GM18519 (cell line): ENCODE data around the gene ALK.
"Not testable (repeated sequence)": the region's sequence is repeated elsewhere in the genome, so short reads cannot be mapped to it uniquely, and the experiment has no call there.

Experiments used
- ATAC-seq: cut with Tn5 transposase; IDR thresholded peaks from one replicate; pipeline ENCODE4 v1.9.1; 2021; ENCODE audit warnings: mild to moderate bottlenecking, moderate library complexity; ENCODE audit not compliant: unreplicated experiment, low FRiP score

The ALK gene

DNA sequence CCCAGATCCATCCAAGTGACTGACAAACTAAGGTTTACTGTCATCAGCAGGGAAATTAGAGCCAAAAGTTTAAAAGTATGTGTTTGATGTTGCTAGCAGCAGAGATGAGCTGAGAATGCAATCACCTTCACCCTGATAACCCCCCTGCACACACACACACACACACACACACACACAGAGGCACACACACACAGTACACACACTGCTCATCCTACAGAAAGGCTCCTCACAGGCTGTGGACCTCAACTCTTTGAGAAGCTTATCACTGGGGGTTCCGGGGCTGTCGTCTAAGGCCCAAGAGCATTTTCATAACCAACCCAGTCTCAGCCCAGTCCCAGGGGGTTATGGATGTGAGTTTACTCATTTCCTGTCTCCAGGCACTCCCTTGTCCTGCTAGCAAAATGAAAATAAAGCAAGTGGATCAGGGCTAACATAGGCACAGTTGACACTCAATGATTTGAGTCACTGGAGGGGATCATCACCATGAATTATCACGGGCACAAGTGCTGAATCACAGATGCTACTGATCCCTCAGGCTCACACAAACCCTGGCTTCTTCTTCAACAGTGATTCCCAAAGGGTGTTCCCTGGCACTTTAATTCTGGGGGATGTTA lies 76.6 kb downstream of the ALK start:
- no peak for ATAC-seq

- no peak for ATAC-seq
Observed at GRCh38 chr2:29841386-29842004, 79.9 kb downstream of the ALK start.

DNA sequence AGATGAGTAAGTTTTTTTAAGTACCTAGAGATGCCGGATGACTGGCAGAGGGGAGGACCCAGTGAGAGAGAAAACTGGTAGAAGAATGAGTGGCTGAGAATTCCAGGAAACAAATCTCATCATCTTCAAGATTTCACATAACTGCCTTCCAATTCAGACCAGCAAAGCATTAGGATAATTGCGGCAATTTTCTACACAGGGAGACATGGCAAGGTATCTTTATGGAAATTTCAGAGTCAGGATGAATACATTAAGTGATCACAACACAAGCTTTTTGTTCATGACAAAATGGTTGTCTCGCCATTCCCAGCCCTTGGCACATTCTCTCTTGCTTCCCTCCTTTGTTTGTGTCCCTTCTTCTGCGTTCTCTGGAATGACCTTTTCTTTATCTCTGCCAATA lies 82.1 kb downstream of the ALK start:
- no peak for ATAC-seq

- no peak for ATAC-seq
Observed at GRCh38 chr2:29837925-29838324, 83.5 kb downstream of the ALK start.

DNA sequence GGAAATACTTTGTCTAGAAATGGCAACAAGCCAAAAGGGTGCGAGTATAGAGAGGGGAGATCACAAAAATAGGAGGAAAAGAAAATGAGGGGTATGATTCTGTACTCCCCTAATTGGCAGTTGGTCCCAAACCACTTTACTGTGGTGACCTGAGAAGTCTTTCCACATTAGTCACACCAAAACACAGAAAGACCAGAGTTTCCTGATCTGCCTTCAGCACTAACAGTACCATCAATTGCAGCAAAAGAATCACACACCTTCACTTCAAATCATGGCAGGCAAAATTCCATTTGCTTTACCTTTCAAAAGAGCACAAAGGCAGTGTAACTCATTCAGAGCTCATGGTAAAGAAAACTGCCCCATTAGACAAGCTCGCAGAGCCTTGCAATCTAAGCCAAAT lies 86.8 kb downstream of the ALK start:
- ATAC-seq: no peak

- ATAC-seq: no peak
Observed at GRCh38 chr2:29834036-29834540, 87.3 kb downstream of the ALK start.

- no peak for ATAC-seq
Observed at GRCh38 chr2:29831560-29831959, 89.8 kb downstream of the ALK start.

DNA sequence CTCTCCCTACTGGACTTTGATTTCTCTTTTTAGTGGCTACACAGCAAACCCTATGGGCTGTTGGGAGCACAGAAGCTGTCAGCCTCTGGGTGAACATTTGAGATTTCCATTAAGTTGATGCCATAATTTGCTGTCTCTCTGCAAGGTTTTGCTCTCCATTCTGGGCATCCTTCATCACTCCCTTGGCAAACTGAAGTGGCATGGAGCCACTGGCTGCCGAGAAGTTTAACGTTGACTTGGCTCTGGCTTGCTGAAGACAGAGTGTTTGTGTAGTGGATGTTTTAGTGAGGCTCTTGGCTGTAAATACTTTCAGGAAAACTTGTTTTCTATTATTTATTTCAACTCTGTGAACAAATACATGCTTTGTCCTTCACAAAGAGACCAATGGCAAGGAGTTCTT lies 91.5 kb downstream of the ALK start:
- ATAC-seq: no peak

DNA sequence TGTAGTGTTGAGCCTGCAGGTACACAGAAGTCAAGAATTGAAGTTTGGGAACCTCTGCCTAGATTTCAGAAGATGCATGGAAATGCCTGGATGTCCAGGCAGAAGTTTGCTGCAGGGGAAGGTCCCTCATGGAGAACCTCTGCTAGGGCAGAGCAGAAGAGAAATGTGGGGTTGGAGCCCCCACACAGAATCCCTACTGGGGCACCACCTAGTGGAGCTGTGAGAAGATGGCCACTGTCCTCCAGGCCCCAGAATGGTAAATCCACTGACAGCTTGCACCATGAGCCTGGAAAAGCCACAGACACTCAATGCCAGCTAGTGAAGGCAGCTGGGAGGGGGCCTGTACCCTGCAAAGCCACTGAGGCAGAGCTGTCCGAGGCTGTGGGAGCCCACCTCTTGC lies 97.2 kb downstream of the ALK start:
- ATAC-seq: not testable (repeated sequence)

DNA sequence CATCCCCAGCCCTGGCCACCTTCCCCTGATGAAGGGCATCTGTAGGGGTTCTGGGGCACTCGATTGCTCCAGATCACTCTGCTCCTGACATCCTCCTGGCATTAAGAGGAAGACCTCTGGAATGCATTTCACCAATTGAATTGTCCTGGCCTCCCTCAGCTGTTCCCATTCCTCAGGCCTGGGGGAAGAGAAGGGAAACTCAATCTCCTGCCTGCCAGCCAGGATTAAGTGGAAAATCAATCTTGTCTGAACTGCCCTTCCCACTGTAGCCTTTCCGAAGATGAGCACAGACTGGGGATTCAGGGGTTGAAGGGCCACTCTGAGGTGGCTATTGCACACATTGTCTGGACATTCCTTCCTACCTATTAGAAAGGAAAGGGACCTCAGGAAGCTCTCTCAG lies 99.8 kb downstream of the ALK start:
- ATAC-seq: no peak

- ATAC-seq: no peak
Observed at GRCh38 chr2:29819570-29819969, 101.8 kb downstream of the ALK start.

DNA sequence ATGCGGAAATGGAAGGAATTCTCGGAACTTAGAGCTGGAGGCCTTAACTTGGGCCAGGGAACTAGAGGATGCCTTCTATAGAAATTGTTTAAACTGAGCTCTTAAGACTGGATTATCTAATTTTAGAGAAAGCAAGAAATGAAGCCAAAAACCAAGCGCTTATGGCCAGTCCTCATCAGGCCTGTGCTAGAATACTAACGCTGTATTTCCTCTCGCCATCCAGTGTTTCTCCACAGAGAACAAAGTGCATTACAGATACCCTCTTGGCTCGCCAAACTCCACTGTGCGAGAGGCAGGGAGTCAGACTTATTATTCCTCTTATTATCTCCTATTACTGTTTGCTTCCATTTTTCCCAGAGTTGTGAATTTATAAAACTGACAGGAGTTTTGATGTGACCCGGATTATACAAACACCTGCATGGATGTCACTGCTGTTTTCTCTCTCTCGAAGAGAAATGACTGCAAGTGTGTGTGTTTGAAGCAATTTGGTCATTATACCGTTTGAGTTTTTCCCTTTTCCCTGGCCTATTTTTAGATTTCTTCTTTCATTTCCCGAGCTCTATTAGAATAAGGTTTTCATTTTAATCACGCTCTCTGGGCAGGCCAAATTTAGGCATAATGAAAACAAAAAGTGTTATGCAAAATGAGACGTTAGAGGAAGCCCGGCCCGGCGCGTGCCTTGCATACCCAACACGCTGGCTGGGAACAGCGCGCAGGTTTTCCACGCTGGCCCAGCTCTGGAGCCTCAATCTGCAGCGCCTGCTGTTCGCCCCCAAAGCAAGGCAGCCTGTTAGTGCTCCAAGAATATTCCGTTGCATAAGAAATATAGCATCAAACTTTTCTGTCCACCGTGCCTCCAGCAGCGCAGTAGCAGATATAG lies 103.3 kb downstream of the ALK start:
- ATAC-seq: no peak

- no peak for ATAC-seq
Observed at GRCh38 chr2:29817299-29817698, 104.1 kb downstream of the ALK start.

GRCh38 chr2:29816651-29817050 lies 104.7 kb downstream of the ALK start:
- no peak for ATAC-seq

- no peak for ATAC-seq
Observed at GRCh38 chr2:29811378-29811777, 110.0 kb downstream of the ALK start.

DNA sequence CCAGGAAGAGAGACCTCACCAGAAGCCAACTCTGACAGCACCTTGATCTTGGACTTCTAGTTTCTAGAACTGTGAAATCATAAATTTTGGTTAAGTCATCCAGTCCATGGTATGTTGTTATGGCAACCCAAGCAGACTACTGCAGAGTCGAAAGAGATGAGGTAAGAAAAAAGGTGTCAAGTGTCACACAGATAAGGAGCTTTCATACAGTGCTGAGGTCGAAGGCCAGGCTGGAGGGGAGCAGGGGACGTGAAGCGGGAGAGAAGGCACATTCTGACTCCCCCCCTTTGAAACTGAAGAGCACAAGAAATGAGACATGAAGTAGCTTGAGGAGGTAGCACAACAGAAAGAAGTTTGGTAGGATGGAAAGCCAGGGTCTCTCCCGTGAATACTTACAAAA lies 110.4 kb downstream of the ALK start:
- ATAC-seq: no peak

DNA sequence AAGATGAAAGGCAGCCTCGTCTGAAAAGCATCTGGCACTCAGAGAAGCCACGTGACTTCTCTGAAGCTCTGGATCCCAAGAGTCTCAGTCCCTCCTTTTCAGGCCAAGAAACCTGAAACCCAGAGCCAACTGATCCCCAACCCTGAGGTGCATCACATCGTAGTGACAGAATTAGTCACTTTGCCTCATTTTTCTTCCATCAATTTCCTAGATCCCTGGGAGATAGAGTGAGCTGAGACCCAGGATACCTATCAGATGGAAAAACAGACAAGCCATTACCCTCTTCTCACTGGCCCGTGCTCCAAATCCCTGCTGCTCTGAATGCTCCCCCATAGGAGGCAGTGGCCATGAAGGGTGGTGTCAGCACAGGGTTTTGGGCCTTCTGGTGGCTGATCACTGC lies 113.1 kb downstream of the ALK start:
- ATAC-seq: no peak

GRCh38 chr2:29807082-29807481 lies 114.3 kb downstream of the ALK start:
- no peak for ATAC-seq

GRCh38 chr2:29806461-29806860 lies 114.9 kb downstream of the ALK start:
- no peak for ATAC-seq

DNA sequence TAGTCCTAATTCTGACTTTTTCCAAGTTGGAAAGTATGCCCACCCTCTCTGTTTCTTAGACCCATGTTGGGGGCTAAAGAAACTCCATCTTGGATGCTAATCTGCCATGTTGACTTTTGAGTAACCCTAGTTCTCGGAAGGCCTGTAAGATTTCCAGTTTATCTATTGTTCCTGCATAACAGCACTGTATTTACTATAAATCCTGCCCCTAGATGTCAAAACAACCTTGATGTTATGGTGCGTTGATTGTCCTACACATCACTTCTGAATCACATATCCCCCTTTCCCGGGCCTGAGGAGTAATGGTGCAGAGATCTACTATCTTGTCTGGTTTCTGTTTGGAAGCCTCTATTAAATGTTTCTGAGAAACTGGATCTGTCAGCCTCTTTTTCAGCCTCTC lies 116.7 kb downstream of the ALK start:
- no peak for ATAC-seq

DNA sequence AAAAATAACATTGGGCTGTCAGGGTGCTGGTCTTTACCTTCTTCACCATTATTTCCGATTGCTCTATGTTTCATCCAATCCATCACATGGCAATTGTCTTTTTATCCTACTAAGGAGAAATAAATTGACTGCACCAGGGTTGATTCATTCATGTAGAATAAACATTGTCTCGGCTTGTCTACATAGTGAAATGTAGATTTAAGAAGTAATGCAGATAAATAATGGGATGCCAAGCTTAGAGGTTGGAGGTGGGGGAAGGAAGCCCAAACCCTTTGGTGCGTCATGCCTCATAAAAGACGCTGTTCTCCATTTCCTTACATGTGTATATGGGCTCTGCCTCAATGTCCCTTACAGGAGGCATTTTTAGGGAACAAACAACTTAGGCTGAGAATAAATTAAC lies 117.8 kb downstream of the ALK start:
- no peak for ATAC-seq

DNA sequence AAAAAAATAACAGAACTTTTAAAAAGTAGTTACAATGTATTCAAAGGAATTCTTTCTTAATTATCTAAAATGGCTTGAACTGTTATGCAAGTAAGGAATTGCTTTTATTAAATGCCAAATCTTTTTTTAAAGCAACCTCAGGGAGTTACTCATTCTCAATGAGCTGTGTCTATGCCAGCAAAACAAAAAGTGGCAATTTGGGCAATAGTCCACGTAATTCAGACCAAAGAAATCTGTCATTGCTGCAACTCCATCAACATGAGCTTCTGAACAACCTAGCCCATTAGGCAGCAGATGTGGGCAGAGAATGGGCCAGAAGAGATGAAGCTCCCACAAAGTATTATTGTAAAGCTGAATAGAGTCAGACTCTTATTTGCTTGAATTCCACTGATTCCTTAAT lies 118.4 kb downstream of the ALK start:
- ATAC-seq: no peak
